SW480 (cell line): ENCODE data around the gene LONRF2.

Source experiments
- DNase-seq: peaks from one replicate; pipeline ENCODE4 v3.0.0-alpha.2; 2016; ENCODE audit warnings: low spot score

Gene LONRF2

DNA sequence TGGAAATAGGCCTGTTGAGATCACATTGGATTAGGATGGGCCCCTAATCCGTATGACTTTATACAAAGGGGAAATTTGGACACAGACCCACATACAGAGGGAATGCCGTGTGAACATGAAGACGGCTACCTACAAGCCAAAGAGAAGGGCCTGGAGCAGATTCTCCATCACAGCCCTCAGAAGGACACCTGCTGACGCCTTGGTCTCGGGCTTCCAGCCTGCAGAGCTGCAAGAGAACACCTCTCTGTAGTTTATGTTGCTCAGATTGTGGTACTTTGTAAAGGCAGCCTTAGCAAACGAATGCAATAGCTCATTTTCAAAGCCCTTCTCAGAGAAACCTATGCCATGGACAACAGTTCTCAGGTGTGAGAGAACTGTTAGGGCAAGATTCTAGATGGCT is 86.1 kb downstream of the LONRF2 start:
- DNase-seq: no peak

- DNase-seq: no peak
Observed at GRCh38 chr2:100235581-100235980, 86.7 kb downstream of the LONRF2 start.

DNA sequence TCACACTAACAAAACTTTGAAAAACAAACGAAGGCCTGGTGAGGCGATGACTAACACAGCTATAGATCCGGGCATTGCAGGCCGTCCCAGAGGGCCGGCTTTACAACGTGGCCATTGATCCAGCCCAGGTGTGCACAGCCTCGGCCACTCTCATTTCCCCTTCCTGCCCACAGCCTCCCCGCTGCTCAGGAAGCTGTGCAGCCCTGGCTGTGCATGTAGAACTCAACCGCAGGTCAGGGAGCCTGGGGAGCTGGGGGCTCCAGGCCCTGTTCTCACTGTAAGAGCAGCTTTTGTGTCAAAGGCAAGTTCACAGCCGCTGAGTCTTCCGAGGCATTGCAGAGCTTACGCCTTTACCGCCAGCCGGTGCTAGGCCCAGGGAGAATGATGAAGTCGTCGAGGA is 87.2 kb downstream of the LONRF2 start:
- no peak for DNase-seq

- DNase-seq: no peak
Observed at GRCh38 chr2:100234141-100234540, 88.2 kb downstream of the LONRF2 start.

DNA sequence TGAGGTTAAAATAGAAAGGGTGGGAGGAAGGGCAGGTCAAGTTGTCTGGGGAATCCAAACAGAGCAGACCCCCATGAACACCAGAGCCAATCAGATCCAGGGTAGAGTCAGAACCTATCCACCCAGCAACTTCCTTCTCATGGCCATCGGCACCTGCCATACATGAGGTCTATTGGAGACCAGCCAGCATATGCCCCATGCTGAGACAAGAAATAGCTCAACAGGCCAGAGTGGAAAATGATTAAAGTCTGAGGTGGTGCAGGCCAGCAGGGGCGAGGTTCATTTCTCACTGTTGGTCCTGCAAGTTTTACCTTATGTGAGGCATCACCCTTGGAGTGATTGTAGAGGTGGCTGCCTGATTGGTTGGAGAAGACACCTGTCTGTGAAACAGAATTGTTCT is 89.2 kb downstream of the LONRF2 start:
- DNase-seq: no peak

GRCh38 chr2:100230754-100231153 is 91.5 kb downstream of the LONRF2 start:
- no peak for DNase-seq

DNA sequence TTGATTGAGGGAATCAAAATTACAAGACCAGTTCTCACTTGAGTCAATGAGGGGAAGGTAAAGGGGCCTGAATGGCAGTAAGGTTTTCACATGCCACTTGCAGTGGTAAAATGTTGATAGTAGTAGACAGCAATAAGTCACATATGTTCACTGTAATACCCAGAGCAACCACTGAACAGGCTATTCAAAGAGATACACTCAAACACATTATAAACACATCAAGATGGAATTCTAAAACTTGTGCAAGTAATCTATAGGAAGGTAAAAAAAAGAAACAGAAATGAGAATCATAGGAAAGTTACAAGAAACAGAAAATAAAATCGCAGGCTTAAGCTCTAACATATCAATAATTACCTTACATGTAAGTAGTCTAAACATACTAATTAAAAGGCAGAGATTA is 93.3 kb downstream of the LONRF2 start:
- no peak for DNase-seq

DNA sequence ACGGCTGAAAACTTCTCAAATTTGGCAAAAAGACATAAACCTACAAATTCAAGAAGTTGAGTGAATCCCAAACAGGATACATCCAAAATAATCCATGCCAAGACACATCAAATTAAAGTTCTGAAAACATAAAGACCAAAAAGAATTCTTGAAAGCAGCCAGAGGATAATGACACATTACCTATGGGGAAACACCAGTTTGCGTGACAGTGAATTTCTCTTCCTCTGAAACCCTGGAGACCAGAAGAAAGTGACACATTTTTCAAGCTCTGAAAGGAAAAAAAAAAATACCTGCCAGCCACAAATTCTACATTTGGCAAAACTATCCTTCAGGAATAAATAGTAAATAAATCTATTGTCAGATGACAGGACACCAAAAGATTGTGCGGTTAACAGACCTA is 93.9 kb downstream of the LONRF2 start:
- no peak for DNase-seq

- DNase-seq: no peak
Observed at GRCh38 chr2:100224988-100225710, 97.2 kb downstream of the LONRF2 start.

GRCh38 chr2:100223502-100223901 is 98.8 kb downstream of the LONRF2 start:
- DNase-seq: no peak
